HG02943 (cell line): ENCODE results near the gene THAP7.

Experiments used
- ATAC-seq: cut with Tn5 transposase; IDR thresholded peaks from one replicate; pipeline ENCODE4 v1.9.1; 2021; ENCODE audit warnings: mild to moderate bottlenecking, low read depth, moderate library complexity; ENCODE audit not compliant: unreplicated experiment

The THAP7 gene

GRCh38 chr22:20965888-20966855, 35.7 kb downstream of the THAP7 start:
- ATAC-seq, result no peak

DNA sequence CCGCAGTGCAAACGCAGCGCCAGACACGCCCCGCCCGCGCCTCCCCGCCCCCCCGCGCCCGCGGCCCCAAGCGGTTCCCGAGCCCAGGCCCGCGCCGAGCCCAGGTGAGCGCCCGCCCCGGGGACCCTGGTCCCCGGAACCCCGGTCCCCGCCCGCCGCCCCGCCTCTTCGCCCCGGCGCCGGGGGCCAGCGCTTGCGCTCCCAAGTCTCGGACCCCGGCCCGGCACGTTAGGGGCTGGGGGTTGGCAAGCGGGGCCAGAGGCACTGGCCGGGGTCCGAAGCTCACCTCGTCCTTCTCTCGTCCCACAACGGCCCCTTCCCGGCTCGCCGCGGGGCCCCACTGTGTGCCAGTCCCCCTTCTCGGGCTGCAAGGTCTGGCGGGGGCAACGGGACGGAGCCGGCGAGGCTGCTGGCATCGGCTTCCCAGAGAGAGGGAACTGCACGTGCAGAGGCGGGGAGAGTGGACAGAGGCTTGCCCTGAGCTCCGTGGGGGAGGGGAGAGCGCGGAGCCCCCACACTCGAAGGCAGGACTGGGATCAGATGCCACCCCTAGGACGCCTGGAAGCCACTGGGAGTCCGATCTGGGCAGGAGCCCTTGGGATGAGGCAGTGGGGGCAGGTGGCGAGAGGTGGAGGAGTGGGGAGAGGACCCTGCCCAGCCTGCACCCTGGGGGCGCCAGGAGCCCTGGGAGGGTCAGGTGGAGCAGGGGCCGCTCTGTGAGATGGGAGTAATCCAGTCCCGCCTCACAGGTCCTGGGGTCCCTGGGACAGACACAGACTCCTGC, 36.6 kb downstream of the THAP7 start:
- no peak for ATAC-seq

GRCh38 chr22:20964799-20965103, 37.2 kb downstream of the THAP7 start:
- ATAC-seq, result no peak

DNA sequence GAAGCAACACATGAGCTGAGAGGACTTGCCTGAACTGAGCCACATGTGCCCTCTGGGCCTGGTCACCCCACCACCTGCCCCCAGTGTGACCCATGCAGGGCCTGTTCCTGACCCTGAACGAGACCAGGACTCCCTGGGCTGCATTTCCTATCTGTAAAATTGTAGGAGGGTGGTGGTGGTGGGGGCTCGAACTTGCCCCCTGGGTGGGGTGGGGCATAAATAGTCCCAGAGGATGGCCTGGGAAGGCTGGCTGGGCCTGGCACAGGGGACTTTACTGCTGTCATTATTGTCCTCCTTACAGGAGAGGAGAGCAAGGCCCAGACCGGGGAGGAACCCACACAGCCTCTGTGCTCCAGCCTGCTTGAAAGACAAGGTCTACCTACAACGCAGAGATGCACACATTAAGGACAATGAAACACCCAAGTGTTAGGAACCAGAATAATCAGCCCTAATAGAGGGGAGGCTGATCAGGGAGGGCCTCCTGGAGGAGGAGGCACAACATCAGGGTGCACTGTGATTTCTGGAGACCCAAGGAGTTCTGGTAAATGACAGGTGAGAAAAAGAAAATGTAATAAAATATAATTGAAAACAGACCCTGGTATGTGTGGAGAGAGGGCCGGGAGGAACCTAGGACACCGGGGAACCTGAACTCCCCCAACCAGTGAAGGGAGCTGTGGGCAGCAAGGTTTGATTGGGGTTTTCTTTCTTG, 37.7 kb downstream of the THAP7 start:
- ATAC-seq, result no peak

DNA sequence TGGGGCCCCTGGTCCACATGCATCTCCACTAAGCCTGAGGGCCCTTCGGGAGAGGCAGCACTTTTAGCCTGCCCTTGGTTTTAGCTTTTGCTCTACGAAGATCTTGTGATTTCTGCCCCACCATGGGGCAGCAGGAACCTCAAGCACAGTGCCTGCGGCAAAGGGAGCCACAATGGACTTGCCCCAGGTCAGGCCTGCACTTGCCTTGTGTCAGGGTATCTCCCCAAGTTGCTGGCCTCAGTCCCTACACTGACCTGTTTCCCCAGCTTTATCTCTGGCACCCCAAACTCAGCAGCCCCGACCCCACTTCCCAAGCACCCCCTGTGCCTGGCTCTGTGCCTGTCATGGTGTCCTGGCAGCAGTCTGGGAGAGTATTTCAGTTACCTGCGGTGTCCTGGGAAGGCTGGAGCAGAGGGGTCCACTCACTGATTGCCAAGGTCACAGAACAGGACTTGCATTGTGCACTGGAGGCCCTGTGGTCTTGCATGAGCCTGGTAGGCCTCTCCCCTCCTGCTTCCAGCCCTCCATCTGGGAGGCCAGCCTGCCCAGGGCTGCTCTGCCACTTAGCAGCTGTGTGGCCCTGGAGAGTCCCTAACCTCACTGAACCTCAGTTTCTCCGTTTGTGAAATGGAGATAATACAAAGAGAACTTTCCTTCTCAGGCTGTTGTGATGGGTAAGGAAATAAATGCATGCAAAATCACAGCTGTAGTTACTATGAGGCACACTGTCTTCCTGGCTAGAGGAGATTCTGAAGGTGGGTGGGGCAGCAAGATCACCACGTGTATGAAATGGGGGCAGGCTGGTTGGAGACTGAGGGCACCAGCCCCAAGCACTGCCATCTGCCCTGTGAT, 38.5 kb downstream of the THAP7 start:
- ATAC-seq, result no peak

DNA sequence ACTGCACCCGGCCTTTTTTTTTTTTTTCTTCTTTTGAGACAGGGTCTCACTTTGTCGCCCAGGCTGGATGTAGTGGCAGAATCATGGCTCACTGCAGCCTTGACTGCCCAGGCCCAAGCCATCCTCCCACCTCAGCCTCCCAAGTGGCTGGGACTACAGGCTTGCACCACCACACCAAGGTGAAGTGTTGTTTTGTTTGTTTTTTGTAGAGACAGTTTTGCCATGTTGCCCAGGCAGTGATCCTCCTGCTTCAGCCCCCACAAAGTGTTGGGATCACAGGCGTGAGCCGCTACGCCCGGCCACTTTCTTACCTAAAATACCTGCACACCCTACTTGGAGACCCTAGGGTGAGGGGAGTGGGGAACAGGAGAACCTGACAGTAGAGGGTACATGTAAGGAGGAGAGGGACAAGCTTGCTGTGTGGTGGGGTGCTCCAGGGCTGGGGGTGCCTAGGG, 39.4 kb downstream of the THAP7 start:
- no peak for ATAC-seq

- ATAC-seq, result no peak
These were observed 41.3 kb downstream of the THAP7 start for GRCh38 chr22:20960609-20961008.

GRCh38 chr22:20959578-20960461, 42.1 kb downstream of the THAP7 start:
- no peak for ATAC-seq

DNA sequence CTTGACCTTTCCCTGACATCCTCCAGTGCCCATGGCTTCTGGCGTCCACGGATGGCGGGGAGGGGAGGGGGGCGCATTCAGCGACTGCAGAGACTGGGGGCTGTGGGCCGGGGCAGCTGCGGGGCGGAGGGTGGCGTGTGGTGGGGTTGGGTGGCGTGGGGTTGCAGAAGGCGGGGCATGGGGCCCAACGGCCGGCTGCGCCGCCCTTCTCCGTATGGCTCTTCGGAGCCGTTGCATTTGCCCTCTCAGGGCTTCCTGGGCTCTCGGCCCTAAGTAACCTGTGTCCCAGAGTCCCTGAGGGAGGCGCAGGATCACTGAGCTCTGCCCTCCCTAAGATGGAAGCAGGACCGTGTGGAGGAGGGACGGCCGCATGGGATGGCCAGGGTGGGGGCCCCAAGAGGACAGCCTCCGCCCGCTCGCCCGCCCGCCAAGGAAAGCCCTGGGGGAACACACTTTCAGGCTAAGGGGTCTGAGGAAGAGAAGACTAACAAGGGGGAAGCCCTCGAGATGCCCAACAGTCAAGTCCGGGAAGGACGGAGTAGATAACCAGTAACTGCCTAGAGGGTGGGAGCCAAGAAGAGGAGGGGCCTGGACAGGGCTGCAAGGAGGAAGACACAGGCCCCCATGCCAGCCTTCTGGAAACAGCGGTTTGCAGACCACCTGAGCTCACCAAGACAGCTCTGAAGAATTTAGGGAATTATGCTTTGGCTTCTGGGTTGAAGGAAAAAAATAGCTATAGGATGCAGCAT, 44.1 kb downstream of the THAP7 start:
- no peak for ATAC-seq

GRCh38 chr22:20957102-20957682, 44.7 kb downstream of the THAP7 start:
- ATAC-seq, result no peak

DNA sequence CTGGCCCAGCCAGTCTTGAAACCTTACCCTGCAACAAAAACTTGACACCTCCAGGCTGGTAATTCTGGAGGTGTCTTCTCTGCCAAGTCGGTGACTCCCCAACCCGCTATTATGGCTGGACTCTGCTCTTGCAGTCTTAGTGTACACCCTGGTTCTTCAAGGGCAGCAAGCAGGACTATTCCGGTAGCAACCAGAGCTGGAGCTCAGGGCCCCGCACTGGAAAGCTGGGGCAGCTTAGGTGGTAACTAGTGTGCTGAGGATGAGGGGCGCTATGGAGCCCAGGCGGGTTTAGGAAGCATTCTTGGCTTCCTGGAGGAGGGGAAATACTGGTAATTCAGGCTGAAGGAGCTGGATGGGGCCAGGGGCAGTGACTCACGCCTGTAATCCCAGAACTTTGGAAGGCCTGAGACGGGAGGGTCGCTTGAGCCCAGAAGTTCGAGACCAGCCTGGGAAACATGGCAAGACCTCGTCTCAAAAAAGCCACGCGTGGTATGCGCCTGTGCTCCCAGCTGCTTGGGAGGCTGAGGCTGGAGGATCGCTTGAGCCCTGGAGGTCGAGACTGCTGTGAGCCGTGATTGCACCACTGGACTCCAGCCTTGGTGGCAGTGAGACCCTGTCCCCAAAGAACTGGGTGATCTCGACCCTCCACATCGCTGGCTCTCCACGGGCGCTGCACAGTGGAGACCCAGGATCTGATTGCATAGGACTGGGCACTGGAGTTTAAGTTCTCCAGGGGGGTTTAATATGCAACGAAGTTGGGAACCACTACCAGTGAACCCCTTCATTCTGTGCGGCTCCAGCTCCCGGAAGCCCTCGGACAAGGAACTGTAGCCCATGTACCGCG, 45.4 kb downstream of the THAP7 start:
- no peak for ATAC-seq

DNA sequence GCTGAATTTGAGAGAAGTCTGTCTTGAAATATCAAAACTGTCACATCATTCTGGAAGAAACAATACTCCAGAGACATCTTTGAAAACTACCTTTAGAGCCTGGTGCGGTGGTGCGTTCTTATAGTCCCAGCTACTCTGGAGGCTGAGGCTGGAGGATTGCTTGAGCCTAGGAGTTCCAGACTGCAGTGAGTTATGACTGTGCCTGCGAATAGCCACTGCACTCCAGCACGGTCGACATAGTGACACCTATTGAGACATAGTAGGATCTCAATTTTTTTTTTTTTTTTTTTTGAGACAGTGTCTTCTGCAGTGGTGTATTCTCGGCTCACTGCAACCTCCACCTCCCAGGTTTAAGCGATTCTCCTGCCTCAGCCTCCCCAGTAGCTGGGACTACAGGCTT, 46.4 kb downstream of the THAP7 start:
- no peak for ATAC-seq

- ATAC-seq, result no peak
These were observed 48.0 kb downstream of the THAP7 start for GRCh38 chr22:20953668-20954500.

GRCh38 chr22:20953342-20953608, 48.6 kb downstream of the THAP7 start:
- no peak for ATAC-seq

DNA sequence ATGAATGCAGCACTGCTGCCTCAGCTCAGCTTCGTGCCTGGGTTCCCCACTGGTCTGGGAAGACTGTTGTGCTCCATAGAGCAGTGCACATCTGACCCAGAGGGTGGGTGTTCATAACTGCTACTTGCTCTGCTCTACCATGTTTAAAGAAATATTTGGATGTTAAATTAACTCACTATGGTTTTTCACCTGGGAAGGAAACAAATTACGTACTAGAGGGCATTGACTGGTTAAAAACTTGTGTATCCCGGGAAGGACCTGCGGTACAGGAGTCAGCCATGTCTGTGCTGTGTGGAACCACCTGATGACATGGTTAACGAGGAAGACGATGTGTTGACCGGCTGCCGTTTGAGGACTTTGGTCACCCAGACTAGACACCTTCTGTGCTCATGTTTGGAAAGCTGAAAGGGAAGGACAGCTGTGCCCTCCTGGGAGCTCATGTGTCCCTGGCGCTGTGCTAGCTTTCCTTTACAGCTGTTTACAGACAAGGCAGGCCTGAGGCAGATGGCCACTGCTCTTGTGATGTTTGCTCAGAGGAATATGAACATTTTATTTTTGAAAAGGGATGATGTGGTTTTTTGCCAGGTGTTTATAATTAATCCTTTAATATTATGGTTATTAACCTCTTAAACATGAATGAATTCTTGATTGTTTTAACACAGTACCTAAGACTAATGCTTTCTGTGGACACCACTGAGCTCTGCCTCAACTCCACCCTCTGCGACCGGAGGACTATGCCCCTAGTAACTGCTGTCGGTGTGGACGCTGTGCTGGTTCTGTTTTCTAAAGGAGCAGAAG, 49.2 kb downstream of the THAP7 start:
- ATAC-seq, result no peak

DNA sequence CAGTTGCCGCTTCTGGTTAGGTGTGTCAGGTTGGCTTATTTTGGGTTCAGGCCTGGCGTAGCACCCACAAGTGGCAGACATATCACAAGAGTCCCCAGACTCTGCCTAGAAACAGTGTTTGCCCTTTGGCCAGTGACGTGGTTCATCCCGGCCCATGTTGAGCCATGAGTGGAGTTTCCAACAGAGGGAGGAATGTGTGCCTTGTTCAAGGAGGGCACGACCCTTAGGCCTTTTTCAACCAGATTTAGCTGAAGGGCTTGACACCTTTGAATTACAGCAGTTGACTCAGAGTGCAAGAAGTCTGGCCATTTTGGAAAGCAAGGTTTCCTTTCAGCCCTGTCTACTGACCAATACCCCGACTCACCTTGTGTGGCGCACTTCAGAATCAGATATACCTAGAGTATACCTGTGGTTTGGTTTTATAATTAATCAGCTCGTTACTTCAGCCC, 50.0 kb downstream of the THAP7 start:
- no peak for ATAC-seq
